WTC11 (cell line): ENCODE measurements around the gene PLXND1. TPM values are rescaled to one million over a fixed set of nuclear protein-coding genes. Genes with fewer than 3 reads are reported as not detected.

Source experiments
- ATAC-seq: fragments of 200-7000 bp; cut with Tn5 transposase; 2 replicates; pipeline ENCODE4 v1.10.0; 2021; ENCODE audit warnings: mild to moderate bottlenecking, moderate library complexity
- CTCF ChIA-PET: fragments of 300-600 bp; sonication (Branson Sonifier 250); formaldehyde crosslinking; loops from one replicate; lab custom pipeline; 2021; ENCODE audit warnings: antibody characterized with exemption; lab: Charles Lee
- POLR2A ChIA-PET: fragments of 350-600 bp; sonication (Branson Sonifier 250); formaldehyde crosslinking; loops from one replicate; lab custom pipeline; 2021; ENCODE audit warnings: antibody characterized with exemption; lab: Charles Lee
- DNase-seq: peaks from one replicate; pipeline ENCODE4 v3.0.0; 2021; ENCODE audit warnings: low spot score
- H3K27ac Mint-ChIP-seq: 2 replicates; pipeline ENCODE4 v1.8.0; 2021; ENCODE audit warnings: mixed read lengths
- H3K27me3 Mint-ChIP-seq: 2 replicates; pipeline ENCODE4 v1.8.0; 2021; ENCODE audit warnings: low read depth, mild to moderate bottlenecking, moderate library complexity, mixed read lengths
- H3K36me3 Mint-ChIP-seq: 2 replicates; pipeline ENCODE4 v1.8.0; 2021; ENCODE audit warnings: mixed read lengths
- H3K4me1 Mint-ChIP-seq: 2 replicates; pipeline ENCODE4 v1.8.0; 2022; ENCODE audit warnings: mixed read lengths
- H3K4me3 Mint-ChIP-seq: 2 replicates; pipeline ENCODE4 v1.8.0; 2021; ENCODE audit warnings: mild to moderate bottlenecking, moderate library complexity, mixed read lengths
- H3K9me3 Mint-ChIP-seq: 2 replicates; pipeline ENCODE4 v1.8.0; 2021; ENCODE audit warnings: mixed read lengths
- FOXJ3 ChIP-seq: sonication (generic); formaldehyde crosslinking; IDR thresholded peaks from 2 replicates; pipeline ENCODE4 v1.9.0; 2021; ENCODE audit warnings: missing genetic modification reagents, mild to moderate bottlenecking, borderline replicate concordance
- FOXP1 ChIP-seq: sonication (generic); formaldehyde crosslinking; IDR thresholded peaks from 2 replicates; pipeline ENCODE4 v1.8.0; 2022; ENCODE audit warnings: missing genetic modification reagents, mild to moderate bottlenecking, moderate library complexity, borderline replicate concordance
- JAZF1 ChIP-seq: fragments of 250-450 bp; sonication (Bioruptor Pico); IDR thresholded peaks from 2 replicates; pipeline ENCODE4 v1.9.0; 2021; ENCODE audit warnings: moderate library complexity, mild to moderate bottlenecking, inconsistent platforms
- NFYB ChIP-seq: sonication (generic); formaldehyde crosslinking; conservative IDR thresholded peaks from 2 replicates; pipeline ENCODE4 v1.8.0; 2022; ENCODE audit warnings: low read depth, missing genetic modification reagents
- NR1H2 ChIP-seq: sonication (generic); formaldehyde crosslinking; IDR thresholded peaks from 2 replicates; pipeline ENCODE4 v1.9.0; 2021; ENCODE audit warnings: mild to moderate bottlenecking, moderate library complexity, missing genetic modification reagents
- NR2C2 ChIP-seq: sonication (generic); formaldehyde crosslinking; IDR thresholded peaks from 2 replicates; pipeline ENCODE4 v1.8.0; 2022; ENCODE audit warnings: mild to moderate bottlenecking, missing genetic modification reagents
- RORB ChIP-seq: fragments of 250-450 bp; sonication (Bioruptor Pico); IDR thresholded peaks from 2 replicates; pipeline ENCODE4 v1.9.0; 2021; ENCODE audit warnings: mild to moderate bottlenecking
- TEAD4 ChIP-seq: sonication (generic); formaldehyde crosslinking; IDR thresholded peaks from 2 replicates; pipeline ENCODE4 v1.8.0; 2022; ENCODE audit warnings: mild to moderate bottlenecking, missing genetic modification reagents
- ZBTB21 ChIP-seq: sonication (generic); formaldehyde crosslinking; IDR thresholded peaks from 2 replicates; pipeline ENCODE4 v1.8.1; 2023; ENCODE audit warnings: mild to moderate bottlenecking, missing genetic modification reagents, borderline replicate concordance
- ZNF138 ChIP-seq: sonication (generic); formaldehyde crosslinking; conservative IDR thresholded peaks from 2 replicates; pipeline ENCODE4 v1.8.1; 2022; ENCODE audit warnings: mild to moderate bottlenecking, moderate library complexity, missing genetic modification reagents
- ZNF317 ChIP-seq: sonication (generic); formaldehyde crosslinking; IDR thresholded peaks from 2 replicates; pipeline ENCODE4 v1.8.1; 2023; ENCODE audit warnings: low read depth, mild to moderate bottlenecking, moderate library complexity, missing genetic modification reagents, borderline replicate concordance
- ZNF671 ChIP-seq: fragments of 250-450 bp; sonication (Bioruptor Pico); IDR thresholded peaks from 2 replicates; pipeline ENCODE4 v1.8.0; 2021; ENCODE audit warnings: mild to moderate bottlenecking
- total RNA-seq: library from RNA; stranded (reverse); gene quantifications from 3 replicates; pipeline ENCODE4 v1.2.3, GENCODE V29; 2021
- TF ChIP-seq, protein P1 (sequence below): sonication (generic); formaldehyde crosslinking; IDR thresholded peaks from 2 replicates; pipeline ENCODE4 v1.8.1; 2023; ENCODE audit warnings: mild to moderate bottlenecking, missing genetic modification reagents, moderate library complexity
- TF ChIP-seq, protein P2 (sequence below): sonication (generic); formaldehyde crosslinking; IDR thresholded peaks from 2 replicates; pipeline ENCODE4 v1.8.1; 2023; ENCODE audit warnings: mild to moderate bottlenecking, moderate library complexity, missing genetic modification reagents
- TF ChIP-seq, protein P3 (sequence below): sonication (generic); formaldehyde crosslinking; IDR thresholded peaks from 2 replicates; pipeline ENCODE4 v1.8.0; 2022; ENCODE audit warnings: mild to moderate bottlenecking, missing genetic modification reagents
- TF ChIP-seq, protein P4 (sequence below): sonication (generic); formaldehyde crosslinking; IDR thresholded peaks from 2 replicates; pipeline ENCODE4 v1.8.0; 2023; ENCODE audit warnings: mild to moderate bottlenecking, missing genetic modification reagents
- TF ChIP-seq, protein P5 (sequence below): sonication (generic); formaldehyde crosslinking; IDR thresholded peaks from 2 replicates; pipeline ENCODE4 v1.8.0; 2022; ENCODE audit warnings: mild to moderate bottlenecking, missing genetic modification reagents

PLXND1 gene
- total RNA-seq, 1 experiment from 2014 or later: 56.7 TPM

DNA sequence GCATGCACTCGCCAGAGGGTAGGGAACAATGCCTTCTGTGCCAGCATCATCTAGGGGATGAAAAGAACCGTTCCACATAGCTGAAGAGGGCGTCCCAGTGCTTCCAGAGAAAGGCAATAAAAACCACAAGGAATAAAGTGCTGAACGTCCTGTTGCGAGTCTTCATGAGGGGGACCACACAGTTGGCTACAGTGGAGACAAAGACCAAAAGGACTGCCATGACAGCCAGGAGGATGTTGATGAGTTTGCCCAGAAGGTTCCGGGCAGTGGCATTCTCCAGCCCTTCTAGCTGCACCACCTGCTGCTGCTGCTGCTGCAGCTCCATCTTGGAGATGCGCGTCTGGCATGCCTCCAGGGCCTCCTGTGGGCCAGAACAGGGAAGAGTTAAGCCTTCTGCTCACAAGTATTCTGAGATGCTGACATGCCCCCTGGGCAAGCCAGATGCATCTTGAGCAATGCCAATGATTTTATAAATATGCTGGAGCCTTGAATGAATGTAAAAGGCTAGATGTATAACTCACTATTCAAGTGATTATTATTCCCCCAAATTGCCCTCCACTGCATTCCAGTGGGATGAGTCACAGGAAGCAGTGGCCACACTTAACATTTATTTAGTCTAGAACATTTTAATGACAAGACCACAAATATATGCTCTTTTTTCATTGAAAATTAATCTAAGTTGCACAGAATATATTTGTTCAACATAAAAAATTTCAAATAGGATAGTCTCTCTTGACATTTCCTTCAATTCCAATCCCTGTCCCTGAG, 45.1 kb upstream of the PLXND1 start:
- TF ChIP-seq ZBTB21 (CRISPR knock-in tag): no peak
- no peak for TF ChIP-seq ZNF671
- TF ChIP-seq FOXP1: no peak
- DNase-seq: peak; percentile 44
- ChIA-PET CTCF (interaction anchor here (0.8 to 1.2 kb wide), 7 partner anchors 12 to 178 kb away, joined by 3 to 14 read pairs (median 6); no protein-coding TSS in a partner anchor), POLR2A (interaction anchor here (0.7 kb wide), 1 partner anchor 169 kb away, joined by 3 read pairs; no protein-coding TSS in a partner anchor)
- no peaks in the 10 kb centered on the region for H3K27me3 Mint-ChIP-seq
- H3K27ac Mint-ChIP-seq: peak overlapping the region; percentile 55
- H3K4me1 Mint-ChIP-seq: peaks cover 49% of the 10 kb centered on the region
- H3K9me3 Mint-ChIP-seq: no peaks in the 10 kb centered on the region
- no peaks in the 10 kb centered on the region for H3K36me3 Mint-ChIP-seq
- H3K4me3 Mint-ChIP-seq: no peak overlapping the region
- ATAC-seq: peak; percentile 76

DNA sequence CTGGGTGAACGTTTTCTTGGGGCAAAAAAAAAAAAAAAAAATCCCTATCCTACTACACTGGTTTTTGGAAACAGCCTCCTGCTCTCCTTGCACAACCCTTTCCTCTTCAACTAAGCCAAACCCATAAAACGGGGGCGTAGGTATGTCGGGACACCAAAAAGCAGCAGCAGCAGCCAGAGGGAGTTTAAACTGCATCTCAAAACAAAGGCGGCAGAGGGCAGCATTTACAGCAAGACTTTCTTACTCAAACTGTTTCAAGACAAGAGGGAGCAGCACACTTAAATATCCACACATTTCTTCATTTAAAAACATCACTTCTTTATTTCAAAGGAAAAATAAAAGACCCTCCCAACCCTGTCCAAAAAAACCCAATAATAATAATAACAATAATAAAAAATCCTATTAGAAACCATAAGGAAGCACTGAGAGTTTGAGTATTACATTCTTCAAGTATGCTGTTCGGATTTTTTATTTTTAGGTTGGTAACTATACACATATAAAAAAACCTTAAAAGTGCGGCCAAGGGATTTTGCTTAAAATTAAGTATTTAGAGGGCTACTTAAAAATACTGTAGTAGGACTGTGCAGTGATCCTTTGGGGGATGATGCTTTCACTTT, 43.9 kb upstream of the PLXND1 start:
- H3K4me3 Mint-ChIP-seq: no peak overlapping the region
- no peaks in the 10 kb centered on the region for H3K9me3 Mint-ChIP-seq
- H3K27me3 Mint-ChIP-seq: no peaks in the 10 kb centered on the region
- DNase-seq: peak; percentile 81
- POLR2A ChIA-PET: interaction anchor here (0.6 to 0.7 kb wide), 2 partner anchors 12 to 312 kb away, joined by 3 to 6 read pairs; no protein-coding TSS in a partner anchor
- H3K27ac Mint-ChIP-seq: peak overlapping the region; percentile 54; the same call in 1 of the 2 replicates
- peaks cover 48% of the 10 kb centered on the region for H3K4me1 Mint-ChIP-seq
- H3K36me3 Mint-ChIP-seq: no peaks in the 10 kb centered on the region
- CTCF ChIA-PET: interaction anchor here (0.9 to 3.1 kb wide), 2 partner anchors 22 to 77 kb away, joined by 3 to 10 read pairs; no protein-coding TSS in a partner anchor
- TF ChIP-seq, protein P1, sequence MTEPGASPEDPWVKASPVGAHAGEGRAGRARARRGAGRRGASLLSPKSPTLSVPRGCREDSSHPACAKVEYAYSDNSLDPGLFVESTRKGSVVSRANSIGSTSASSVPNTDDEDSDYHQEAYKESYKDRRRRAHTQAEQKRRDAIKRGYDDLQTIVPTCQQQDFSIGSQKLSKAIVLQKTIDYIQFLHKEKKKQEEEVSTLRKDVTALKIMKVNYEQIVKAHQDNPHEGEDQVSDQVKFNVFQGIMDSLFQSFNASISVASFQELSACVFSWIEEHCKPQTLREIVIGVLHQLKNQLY (CRISPR knock-in tag): no peak
- no peak for TF ChIP-seq RORB (CRISPR knock-in tag)
- TF ChIP-seq, protein P2, sequence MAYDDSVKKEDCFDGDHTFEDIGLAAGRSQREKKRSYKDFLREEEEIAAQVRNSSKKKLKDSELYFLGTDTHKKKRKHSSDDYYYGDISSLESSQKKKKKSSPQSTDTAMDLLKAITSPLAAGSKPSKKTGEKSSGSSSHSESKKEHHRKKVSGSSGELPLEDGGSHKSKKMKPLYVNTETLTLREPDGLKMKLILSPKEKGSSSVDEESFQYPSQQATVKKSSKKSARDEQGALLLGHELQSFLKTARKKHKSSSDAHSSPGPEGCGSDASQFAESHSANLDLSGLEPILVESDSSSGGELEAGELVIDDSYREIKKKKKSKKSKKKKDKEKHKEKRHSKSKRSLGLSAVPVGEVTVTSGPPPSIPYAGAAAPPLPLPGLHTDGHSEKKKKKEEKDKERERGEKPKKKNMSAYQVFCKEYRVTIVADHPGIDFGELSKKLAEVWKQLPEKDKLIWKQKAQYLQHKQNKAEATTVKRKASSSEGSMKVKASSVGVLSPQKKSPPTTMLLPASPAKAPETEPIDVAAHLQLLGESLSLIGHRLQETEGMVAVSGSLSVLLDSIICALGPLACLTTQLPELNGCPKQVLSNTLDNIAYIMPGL (CRISPR knock-in tag): no peak
- TF ChIP-seq ZNF317: no peak
- no peak for TF ChIP-seq NFYB (CRISPR knock-in tag)
- no peak for TF ChIP-seq NR2C2
- no peak for TF ChIP-seq FOXP1
- TF ChIP-seq TEAD4 (CRISPR knock-in tag): no peak
- no peak for TF ChIP-seq FOXJ3 (CRISPR knock-in tag)
- no peak for TF ChIP-seq NR1H2 (CRISPR knock-in tag)
- no peak for TF ChIP-seq ZNF138 (CRISPR knock-in tag)
- no peak for TF ChIP-seq JAZF1 (CRISPR knock-in tag)
- TF ChIP-seq, protein P3, sequence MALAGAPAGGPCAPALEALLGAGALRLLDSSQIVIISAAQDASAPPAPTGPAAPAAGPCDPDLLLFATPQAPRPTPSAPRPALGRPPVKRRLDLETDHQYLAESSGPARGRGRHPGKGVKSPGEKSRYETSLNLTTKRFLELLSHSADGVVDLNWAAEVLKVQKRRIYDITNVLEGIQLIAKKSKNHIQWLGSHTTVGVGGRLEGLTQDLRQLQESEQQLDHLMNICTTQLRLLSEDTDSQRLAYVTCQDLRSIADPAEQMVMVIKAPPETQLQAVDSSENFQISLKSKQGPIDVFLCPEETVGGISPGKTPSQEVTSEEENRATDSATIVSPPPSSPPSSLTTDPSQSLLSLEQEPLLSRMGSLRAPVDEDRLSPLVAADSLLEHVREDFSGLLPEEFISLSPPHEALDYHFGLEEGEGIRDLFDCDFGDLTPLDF (CRISPR knock-in tag): no peak
- TF ChIP-seq, protein P4, sequence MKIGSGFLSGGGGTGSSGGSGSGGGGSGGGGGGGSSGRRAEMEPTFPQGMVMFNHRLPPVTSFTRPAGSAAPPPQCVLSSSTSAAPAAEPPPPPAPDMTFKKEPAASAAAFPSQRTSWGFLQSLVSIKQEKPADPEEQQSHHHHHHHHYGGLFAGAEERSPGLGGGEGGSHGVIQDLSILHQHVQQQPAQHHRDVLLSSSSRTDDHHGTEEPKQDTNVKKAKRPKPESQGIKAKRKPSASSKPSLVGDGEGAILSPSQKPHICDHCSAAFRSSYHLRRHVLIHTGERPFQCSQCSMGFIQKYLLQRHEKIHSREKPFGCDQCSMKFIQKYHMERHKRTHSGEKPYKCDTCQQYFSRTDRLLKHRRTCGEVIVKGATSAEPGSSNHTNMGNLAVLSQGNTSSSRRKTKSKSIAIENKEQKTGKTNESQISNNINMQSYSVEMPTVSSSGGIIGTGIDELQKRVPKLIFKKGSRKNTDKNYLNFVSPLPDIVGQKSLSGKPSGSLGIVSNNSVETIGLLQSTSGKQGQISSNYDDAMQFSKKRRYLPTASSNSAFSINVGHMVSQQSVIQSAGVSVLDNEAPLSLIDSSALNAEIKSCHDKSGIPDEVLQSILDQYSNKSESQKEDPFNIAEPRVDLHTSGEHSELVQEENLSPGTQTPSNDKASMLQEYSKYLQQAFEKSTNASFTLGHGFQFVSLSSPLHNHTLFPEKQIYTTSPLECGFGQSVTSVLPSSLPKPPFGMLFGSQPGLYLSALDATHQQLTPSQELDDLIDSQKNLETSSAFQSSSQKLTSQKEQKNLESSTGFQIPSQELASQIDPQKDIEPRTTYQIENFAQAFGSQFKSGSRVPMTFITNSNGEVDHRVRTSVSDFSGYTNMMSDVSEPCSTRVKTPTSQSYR (CRISPR knock-in tag): no peak
- TF ChIP-seq, protein P5, sequence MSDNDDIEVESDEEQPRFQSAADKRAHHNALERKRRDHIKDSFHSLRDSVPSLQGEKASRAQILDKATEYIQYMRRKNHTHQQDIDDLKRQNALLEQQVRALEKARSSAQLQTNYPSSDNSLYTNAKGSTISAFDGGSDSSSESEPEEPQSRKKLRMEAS (CRISPR knock-in tag): no peak
- ATAC-seq: peak; percentile 74
